Endodermal cell (in vitro differentiated cells): ENCODE data around the gene KCNIP4. TPM values are rescaled to one million over a fixed set of nuclear protein-coding genes. Genes with fewer than 3 reads are reported as not detected.

Experiments
- DNase-seq: peaks from one replicate; pipeline ENCODE4 v3.0.0-alpha.2; 2017
- H3K27ac ChIP-seq: 2 replicates; pipeline ENCODE4 v1.5.1; 2013; ENCODE audit warnings: mild to moderate bottlenecking, low read depth, low read length, moderate library complexity
- H3K27me3 ChIP-seq: 2 replicates; pipeline ENCODE4 v1.6.1; 2013; ENCODE audit warnings: mild to moderate bottlenecking, low read length, moderate library complexity; ENCODE audit not compliant: insufficient read depth, control insufficient read depth, poor library complexity, severe bottlenecking
- H3K36me3 ChIP-seq: 2 replicates; pipeline ENCODE4 v1.7.0; 2013; ENCODE audit warnings: mild to moderate bottlenecking, low read length, moderate library complexity; ENCODE audit not compliant: control insufficient read depth, insufficient read depth
- H3K4me1 ChIP-seq: one replicate; pipeline ENCODE4 v1.7.0; 2013; ENCODE audit warnings: low read length; ENCODE audit not compliant: control insufficient read depth, insufficient read depth
- H3K4me3 ChIP-seq: 2 replicates; pipeline ENCODE4 v1.5.1; 2013; ENCODE audit warnings: mild to moderate bottlenecking, low read length, moderate library complexity
- H3K9ac ChIP-seq: 2 replicates; pipeline ENCODE4 v1.6.1; 2013; ENCODE audit warnings: mild to moderate bottlenecking, low read length, moderate library complexity; ENCODE audit not compliant: poor library complexity, severe bottlenecking; ENCODE audit errors: extremely low read depth
- H3K9me3 ChIP-seq: 2 replicates; pipeline ENCODE4 v1.6.1; 2013; ENCODE audit warnings: mild to moderate bottlenecking, low read length, moderate library complexity; ENCODE audit not compliant: control insufficient read depth
- H3K27ac Mint-ChIP-seq: 2 replicates; pipeline ENCODE4 v1.8.0; 2020; ENCODE audit warnings: mixed read lengths
- H3K27me3 Mint-ChIP-seq: 2 replicates; pipeline ENCODE4 v1.8.0; 2021; ENCODE audit warnings: mild to moderate bottlenecking, mixed read lengths; ENCODE audit not compliant: insufficient read depth
- H3K36me3 Mint-ChIP-seq: 2 replicates; pipeline ENCODE4 v1.8.0; 2020; ENCODE audit warnings: low read depth, mixed read lengths
- H3K4me1 Mint-ChIP-seq: 2 replicates; pipeline ENCODE4 v1.8.0; 2020; ENCODE audit warnings: mixed read lengths
- H3K4me3 Mint-ChIP-seq: 2 replicates; pipeline ENCODE4 v1.8.0; 2020; ENCODE audit warnings: mild to moderate bottlenecking, moderate library complexity, mixed read lengths
- H3K9me3 Mint-ChIP-seq: 2 replicates; pipeline ENCODE4 v1.8.0; 2020; ENCODE audit warnings: mild to moderate bottlenecking, mixed read lengths
- WGBS, 2 experiments: methylation state at CpG; one replicate each; pipeline versions ENCODE4 v1.1.5 to v1.1.7; 2013; ENCODE audit warnings: missing lambda C conversion rate in 2 of 2, mixed read lengths in 1 of 2; ENCODE audit not compliant: insufficient coverage in 1 of 2, insufficient read length in 1 of 2; 5-methylcytosine and 5-hydroxymethylcytosine counted together
- total RNA-seq, 2 donors: library from RNA; stranded (reverse); fragmentation: NEBNext Ultra II Directional in 1 of 2; extraction: Animal tissue kit (Norgen Biotek cat#: 25700) in 1 of 2; gene quantifications; 2 replicates in 1 of 2; 3 replicates in 1 of 2; pipeline ENCODE4 v1.2.1, GENCODE V29; 2021
- TF ChIP-seq, protein P1 (sequence below): fragments of 200-600 bp; sonication (generic); conservative IDR thresholded peaks from 2 replicates; pipeline ENCODE4 v1.5.0; 2021; ENCODE audit warnings: antibody characterized with exemption, mild to moderate bottlenecking

The KCNIP4 gene
- total RNA-seq, 2 donors from 2014 or later: not detected

DNA sequence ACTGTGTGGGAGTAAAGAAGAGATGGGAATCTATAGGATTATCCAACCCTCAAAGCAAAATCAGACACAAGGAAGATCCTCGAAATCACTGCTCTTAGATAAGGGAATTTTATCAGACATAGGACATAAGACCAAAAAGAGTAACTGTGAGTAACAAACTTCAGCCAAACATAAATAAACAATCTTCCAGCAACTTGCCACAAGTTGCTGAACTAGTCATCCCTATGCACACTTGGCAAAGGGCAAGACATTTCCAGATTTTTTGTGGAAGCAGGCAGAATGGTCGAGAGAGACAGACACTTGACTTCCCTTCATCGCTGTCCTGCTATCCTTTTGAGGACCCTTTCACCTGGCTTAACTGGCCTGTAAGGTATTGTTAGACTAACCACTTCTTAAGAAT, 89.6 kb downstream of the KCNIP4 start:
- Mint-ChIP-seq H3K36me3 (no peaks in the 10 kb centered on the region), H3K4me1 (peaks cover 4% of the 10 kb centered on the region), H3K9me3 (peaks cover 14% of the 10 kb centered on the region), H3K4me3 (no peak overlapping the region), H3K27me3 (no peaks in the 10 kb centered on the region), H3K27ac (no peak overlapping the region)
- Histone ChIP-seq H3K27ac (no peak overlapping the region), H3K36me3 (no peaks in the 10 kb centered on the region), H3K9me3 (no peaks in the 10 kb centered on the region), H3K4me3 (no peak overlapping the region), H3K4me1 (no peaks in the 10 kb centered on the region), H3K27me3 (no peaks in the 10 kb centered on the region), H3K9ac (no peak overlapping the region)
- 88% methylated on average over 1 to 3 of the region's 3 CpGs for WGBS, 2 experiments
- DNase-seq: no peak
- TF ChIP-seq, protein P1, sequence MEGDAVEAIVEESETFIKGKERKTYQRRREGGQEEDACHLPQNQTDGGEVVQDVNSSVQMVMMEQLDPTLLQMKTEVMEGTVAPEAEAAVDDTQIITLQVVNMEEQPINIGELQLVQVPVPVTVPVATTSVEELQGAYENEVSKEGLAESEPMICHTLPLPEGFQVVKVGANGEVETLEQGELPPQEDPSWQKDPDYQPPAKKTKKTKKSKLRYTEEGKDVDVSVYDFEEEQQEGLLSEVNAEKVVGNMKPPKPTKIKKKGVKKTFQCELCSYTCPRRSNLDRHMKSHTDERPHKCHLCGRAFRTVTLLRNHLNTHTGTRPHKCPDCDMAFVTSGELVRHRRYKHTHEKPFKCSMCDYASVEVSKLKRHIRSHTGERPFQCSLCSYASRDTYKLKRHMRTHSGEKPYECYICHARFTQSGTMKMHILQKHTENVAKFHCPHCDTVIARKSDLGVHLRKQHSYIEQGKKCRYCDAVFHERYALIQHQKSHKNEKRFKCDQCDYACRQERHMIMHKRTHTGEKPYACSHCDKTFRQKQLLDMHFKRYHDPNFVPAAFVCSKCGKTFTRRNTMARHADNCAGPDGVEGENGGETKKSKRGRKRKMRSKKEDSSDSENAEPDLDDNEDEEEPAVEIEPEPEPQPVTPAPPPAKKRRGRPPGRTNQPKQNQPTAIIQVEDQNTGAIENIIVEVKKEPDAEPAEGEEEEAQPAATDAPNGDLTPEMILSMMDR: no peak

DNA sequence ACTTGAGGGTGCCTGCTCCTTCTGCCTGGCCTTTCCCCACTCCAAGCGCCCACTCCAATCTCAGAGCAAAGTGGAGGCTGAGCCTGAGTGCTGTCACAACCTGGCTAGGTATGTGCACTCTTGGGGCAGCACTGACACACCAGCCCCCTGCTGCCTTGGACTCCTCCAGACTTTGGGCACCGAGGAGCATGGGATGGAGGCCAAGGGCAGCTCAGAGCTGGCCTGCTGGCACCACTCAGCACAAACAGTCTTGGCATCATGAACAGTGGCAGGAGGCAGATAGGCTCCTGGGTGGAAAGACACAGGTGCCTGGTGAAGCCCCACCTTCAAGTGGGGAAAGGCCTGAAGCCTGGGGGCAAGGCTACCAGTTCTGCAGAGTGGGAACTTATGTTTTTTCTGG, 91.8 kb downstream of the KCNIP4 start:
- Mint-ChIP-seq H3K9me3 (peaks cover 14% of the 10 kb centered on the region), H3K4me3 (no peak overlapping the region), H3K27me3 (no peaks in the 10 kb centered on the region), H3K36me3 (no peaks in the 10 kb centered on the region), H3K4me1 (peaks cover 6% of the 10 kb centered on the region), H3K27ac (no peak overlapping the region)
- DNase-seq: no peak
- Histone ChIP-seq H3K36me3 (no peaks in the 10 kb centered on the region), H3K27ac (no peak overlapping the region), H3K27me3 (no peaks in the 10 kb centered on the region), H3K9me3 (no peaks in the 10 kb centered on the region), H3K9ac (no peak overlapping the region), H3K4me3 (no peak overlapping the region), H3K4me1 (no peaks in the 10 kb centered on the region)
- TF ChIP-seq, protein P1: no peak
- 50 to 69% methylated on average over 1 to 2 of the region's 2 CpGs for whole genome bisulfite sequencing, 2 experiments

DNA sequence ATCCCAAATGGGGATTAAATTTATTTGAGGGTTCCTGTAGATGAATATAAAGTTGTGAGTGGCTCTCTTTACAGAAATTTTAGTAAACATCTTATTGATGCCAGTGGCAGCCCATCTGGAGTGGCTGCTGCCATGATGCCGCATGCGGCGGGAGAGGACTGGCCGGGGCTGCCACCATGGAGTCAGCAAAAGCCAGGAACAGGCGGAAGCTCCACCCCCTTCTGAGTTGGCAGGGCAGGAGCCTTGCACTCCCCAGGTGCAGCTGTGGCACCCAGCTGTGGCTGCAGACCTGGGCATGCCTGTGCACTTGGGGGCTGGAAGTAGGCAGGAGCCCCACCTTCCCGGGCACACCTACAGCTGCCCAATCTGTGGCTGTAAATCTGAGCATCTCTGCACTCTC, 92.3 kb downstream of the KCNIP4 start:
- Mint-ChIP-seq H3K9me3 (peaks cover 14% of the 10 kb centered on the region), H3K27me3 (no peaks in the 10 kb centered on the region), H3K4me1 (peaks cover 4% of the 10 kb centered on the region), H3K36me3 (no peaks in the 10 kb centered on the region), H3K4me3 (no peak overlapping the region), H3K27ac (no peak overlapping the region)
- no peaks in the 10 kb centered on the region for H3K36me3 ChIP-seq
- DNase-seq: no peak
- H3K27me3 ChIP-seq: no peaks in the 10 kb centered on the region
- H3K4me3 ChIP-seq: no peak overlapping the region
- no peaks in the 10 kb centered on the region for H3K4me1 ChIP-seq
- no peak overlapping the region for H3K27ac ChIP-seq
- H3K9ac ChIP-seq: no peak overlapping the region
- WGBS, 2 experiments: 66 to 77% methylated on average over 5 to 6 of the region's 6 CpGs
- TF ChIP-seq, protein P1: no peak
- H3K9me3 ChIP-seq: no peaks in the 10 kb centered on the region
